HEK293 (cell line): Measurements from ENCODE around the gene SPTY2D1.

Source experiments
- CTCF ChIA-PET: fragments of 350-600 bp; formaldehyde crosslinking; extraction: SDS; loops from one replicate; lab custom pipeline; 2021; ENCODE audit warnings: antibody characterized with exemption; lab: Yijun Ruan, JAX
- POLR2A ChIA-PET: fragments of 300-600 bp; formaldehyde crosslinking; extraction: SDS; loops from one replicate; lab custom pipeline; 2020; ENCODE audit warnings: antibody characterized with exemption, inconsistent platforms; lab: Yijun Ruan, JAX
- H3K27ac ChIP-seq: fragments of 200-500 bp; sonication (Bioruptor generic); 2 replicates; pipeline ENCODE4 v1.5.1; 2014; ENCODE audit warnings: low read depth, low read length, control low read depth, inconsistent platforms; ENCODE audit errors: extremely low read depth
- H3K36me3 ChIP-seq, 2 experiments: fragments of 200-500 bp in 1 of 2; sonication (Bioruptor generic) in 1 of 2; 1 replicate in 1 of 2; 2 replicates in 1 of 2; pipeline ENCODE4 v1.5.1; 2014 to 2017; ENCODE audit warnings: inconsistent platforms in 2 of 2, low read length in 2 of 2; ENCODE audit not compliant: control insufficient read depth in 2 of 2, insufficient read depth in 1 of 2
- H3K4me1 ChIP-seq: fragments of 200-500 bp; sonication (Bioruptor generic); 2 replicates; pipeline ENCODE4 v1.5.1; 2014; ENCODE audit warnings: mild to moderate bottlenecking, low read length, inconsistent platforms; ENCODE audit not compliant: control insufficient read depth, insufficient read depth
- H3K4me3 ChIP-seq: 2 replicates; pipeline ENCODE4 v1.5.1; 2011; ENCODE audit warnings: low read depth, mild to moderate bottlenecking, control low read depth, low read length, moderate library complexity
- H3K9me3 ChIP-seq: fragments of 200-500 bp; sonication (Bioruptor generic); 2 replicates; pipeline ENCODE4 v1.5.1; 2014; ENCODE audit warnings: low read depth, low read length, inconsistent platforms; ENCODE audit not compliant: control insufficient read depth, insufficient read depth
- TCF7L2 ChIP-seq: IDR thresholded peaks from 2 replicates; pipeline ENCODE4 v1.6.1; 2011; ENCODE audit warnings: low read depth, mild to moderate bottlenecking, inconsistent platforms, low read length, moderate library complexity, borderline replicate concordance
- ZBTB10 ChIP-seq: fragments of 450-650 bp; formaldehyde crosslinking; IDR thresholded peaks from 2 replicates; pipeline ENCODE4 v1.5.1; 2016; ENCODE audit warnings: missing biosample characterization, missing genetic modification characterization
- ZEB2 ChIP-seq: fragments of 450-650 bp; formaldehyde crosslinking; IDR thresholded peaks from 2 replicates; pipeline ENCODE4 v1.5.1; 2016; ENCODE audit warnings: missing biosample characterization, missing genetic modification characterization
- ZNF132 ChIP-seq: fragments of 450-650 bp; formaldehyde crosslinking; IDR thresholded peaks from 2 replicates; pipeline ENCODE4 v1.5.1; 2017; ENCODE audit warnings: missing biosample characterization, missing genetic modification characterization, borderline replicate concordance
- ZNF138 ChIP-seq: fragments of 450-650 bp; formaldehyde crosslinking; IDR thresholded peaks from 2 replicates; pipeline ENCODE4 v1.5.1; 2016; ENCODE audit warnings: missing biosample characterization, missing genetic modification characterization, borderline replicate concordance
- ZNF184 ChIP-seq: fragments of 450-650 bp; IDR thresholded peaks from 2 replicates; pipeline ENCODE4 v1.5.1; 2018; ENCODE audit warnings: missing biosample characterization, mild to moderate bottlenecking, missing genetic modification characterization
- ZNF292 ChIP-seq: fragments of 450-650 bp; formaldehyde crosslinking; IDR thresholded peaks from 2 replicates; pipeline ENCODE4 v1.5.1; 2016; ENCODE audit warnings: low read depth, missing biosample characterization, missing genetic modification characterization, borderline replicate concordance
- ZNF324 ChIP-seq: fragments of 450-650 bp; formaldehyde crosslinking; IDR thresholded peaks from 2 replicates; pipeline ENCODE4 v1.5.1; 2016; ENCODE audit warnings: missing biosample characterization, missing genetic modification characterization
- ZNF473 ChIP-seq: fragments of 450-650 bp; formaldehyde crosslinking; IDR thresholded peaks from 2 replicates; pipeline ENCODE4 v1.5.1; 2017; ENCODE audit warnings: missing biosample characterization, missing genetic modification characterization
- ZNF521 ChIP-seq: fragments of 450-650 bp; formaldehyde crosslinking; IDR thresholded peaks from 2 replicates; pipeline ENCODE4 v1.5.1; 2017; ENCODE audit warnings: missing biosample characterization, mild to moderate bottlenecking, missing genetic modification characterization
- ZNF549 ChIP-seq: fragments of 450-650 bp; IDR thresholded peaks from 2 replicates; pipeline ENCODE4 v1.5.1; 2018; ENCODE audit warnings: missing biosample characterization, missing genetic modification characterization, mild to moderate bottlenecking, inconsistent platforms, moderate library complexity
- ZNF561 ChIP-seq: fragments of 450-650 bp; IDR thresholded peaks from 2 replicates; pipeline ENCODE4 v1.5.1; 2018; ENCODE audit warnings: missing biosample characterization, missing genetic modification characterization, borderline replicate concordance
- ZNF658 ChIP-seq: fragments of 450-650 bp; formaldehyde crosslinking; IDR thresholded peaks from 2 replicates; pipeline ENCODE4; 2016; ENCODE audit warnings: missing biosample characterization, missing genetic modification characterization
- ZNF791 ChIP-seq: fragments of 450-650 bp; formaldehyde crosslinking; IDR thresholded peaks from 2 replicates; pipeline ENCODE4 v1.5.1; 2016; ENCODE audit warnings: missing biosample characterization, missing genetic modification characterization
- TF ChIP-seq, protein P1 (sequence below): fragments of 450-650 bp; formaldehyde crosslinking; IDR thresholded peaks from 2 replicates; pipeline ENCODE4 v1.5.1; 2016; ENCODE audit warnings: missing biosample characterization, missing genetic modification characterization
- TF ChIP-seq, protein P2 (sequence below): fragments of 450-650 bp; formaldehyde crosslinking; IDR thresholded peaks from 2 replicates; pipeline ENCODE4 v1.5.1; 2016; ENCODE audit warnings: missing biosample characterization, missing genetic modification characterization, low read depth
- TF ChIP-seq, protein P3 (sequence below): fragments of 450-650 bp; formaldehyde crosslinking; IDR thresholded peaks from 2 replicates; pipeline ENCODE4 v1.5.1; 2016; ENCODE audit warnings: missing biosample characterization, missing genetic modification characterization

SPTY2D1 gene

GRCh38 chr11:18581825-18582224 lies 52.3 kb downstream of the SPTY2D1 start:
- Histone ChIP-seq H3K4me3 (no peak overlapping the region), H3K36me3 (no peaks in the 10 kb centered on the region; a peak in 1 of 3 replicates), H3K9me3 (no peaks in the 10 kb centered on the region), H3K4me1 (no peaks in the 10 kb centered on the region), H3K27ac (no peak overlapping the region)
- no peak for TF ChIP-seq ZNF549 (tag by site-specific recombination)
- TF ChIP-seq ZNF521 (tag by site-specific recombination): no peak
- TF ChIP-seq, protein P1, sequence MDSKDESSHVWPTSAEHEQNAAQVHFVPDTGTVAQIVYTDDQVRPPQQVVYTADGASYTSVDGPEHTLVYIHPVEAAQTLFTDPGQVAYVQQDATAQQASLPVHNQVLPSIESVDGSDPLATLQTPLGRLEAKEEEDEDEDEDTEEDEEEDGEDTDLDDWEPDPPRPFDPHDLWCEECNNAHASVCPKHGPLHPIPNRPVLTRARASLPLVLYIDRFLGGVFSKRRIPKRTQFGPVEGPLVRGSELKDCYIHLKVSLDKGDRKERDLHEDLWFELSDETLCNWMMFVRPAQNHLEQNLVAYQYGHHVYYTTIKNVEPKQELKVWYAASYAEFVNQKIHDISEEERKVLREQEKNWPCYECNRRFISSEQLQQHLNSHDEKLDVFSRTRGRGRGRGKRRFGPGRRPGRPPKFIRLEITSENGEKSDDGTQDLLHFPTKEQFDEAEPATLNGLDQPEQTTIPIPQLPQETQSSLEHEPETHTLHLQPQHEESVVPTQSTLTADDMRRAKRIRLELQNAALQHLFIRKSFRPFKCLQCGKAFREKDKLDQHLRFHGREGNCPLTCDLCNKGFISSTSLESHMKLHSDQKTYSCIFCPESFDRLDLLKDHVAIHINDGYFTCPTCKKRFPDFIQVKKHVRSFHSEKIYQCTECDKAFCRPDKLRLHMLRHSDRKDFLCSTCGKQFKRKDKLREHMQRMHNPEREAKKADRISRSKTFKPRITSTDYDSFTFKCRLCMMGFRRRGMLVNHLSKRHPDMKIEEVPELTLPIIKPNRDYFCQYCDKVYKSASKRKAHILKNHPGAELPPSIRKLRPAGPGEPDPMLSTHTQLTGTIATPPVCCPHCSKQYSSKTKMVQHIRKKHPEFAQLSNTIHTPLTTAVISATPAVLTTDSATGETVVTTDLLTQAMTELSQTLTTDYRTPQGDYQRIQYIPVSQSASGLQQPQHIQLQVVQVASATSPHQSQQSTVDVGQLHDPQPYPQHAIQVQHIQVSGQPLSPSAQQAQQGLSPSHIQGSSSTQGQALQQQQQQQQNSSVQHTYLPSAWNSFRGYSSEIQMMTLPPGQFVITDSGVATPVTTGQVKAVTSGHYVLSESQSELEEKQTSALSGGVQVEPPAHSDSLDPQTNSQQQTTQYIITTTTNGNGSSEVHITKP (tag by site-specific recombination): no peak
- TF ChIP-seq ZEB2 (tag by site-specific recombination): no peak
- no peak for TF ChIP-seq TCF7L2
- TF ChIP-seq ZNF138 (tag by site-specific recombination): no peak
- no peak for TF ChIP-seq ZNF324
- TF ChIP-seq ZNF473: no peak
- TF ChIP-seq ZNF561 (tag by site-specific recombination): no peak
- no peak for TF ChIP-seq ZNF791 (tag by site-specific recombination)
- TF ChIP-seq, protein P2, sequence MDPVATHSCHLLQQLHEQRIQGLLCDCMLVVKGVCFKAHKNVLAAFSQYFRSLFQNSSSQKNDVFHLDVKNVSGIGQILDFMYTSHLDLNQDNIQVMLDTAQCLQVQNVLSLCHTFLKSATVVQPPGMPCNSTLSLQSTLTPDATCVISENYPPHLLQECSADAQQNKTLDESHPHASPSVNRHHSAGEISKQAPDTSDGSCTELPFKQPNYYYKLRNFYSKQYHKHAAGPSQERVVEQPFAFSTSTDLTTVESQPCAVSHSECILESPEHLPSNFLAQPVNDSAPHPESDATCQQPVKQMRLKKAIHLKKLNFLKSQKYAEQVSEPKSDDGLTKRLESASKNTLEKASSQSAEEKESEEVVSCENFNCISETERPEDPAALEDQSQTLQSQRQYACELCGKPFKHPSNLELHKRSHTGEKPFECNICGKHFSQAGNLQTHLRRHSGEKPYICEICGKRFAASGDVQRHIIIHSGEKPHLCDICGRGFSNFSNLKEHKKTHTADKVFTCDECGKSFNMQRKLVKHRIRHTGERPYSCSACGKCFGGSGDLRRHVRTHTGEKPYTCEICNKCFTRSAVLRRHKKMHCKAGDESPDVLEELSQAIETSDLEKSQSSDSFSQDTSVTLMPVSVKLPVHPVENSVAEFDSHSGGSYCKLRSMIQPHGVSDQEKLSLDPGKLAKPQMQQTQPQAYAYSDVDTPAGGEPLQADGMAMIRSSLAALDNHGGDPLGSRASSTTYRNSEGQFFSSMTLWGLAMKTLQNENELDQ (tag by site-specific recombination): no peak
- no peak for TF ChIP-seq ZNF658 (tag by site-specific recombination)
- no peak for TF ChIP-seq ZBTB10 (tag by site-specific recombination)
- TF ChIP-seq ZNF132 (tag by site-specific recombination): no peak
- TF ChIP-seq, protein P3, sequence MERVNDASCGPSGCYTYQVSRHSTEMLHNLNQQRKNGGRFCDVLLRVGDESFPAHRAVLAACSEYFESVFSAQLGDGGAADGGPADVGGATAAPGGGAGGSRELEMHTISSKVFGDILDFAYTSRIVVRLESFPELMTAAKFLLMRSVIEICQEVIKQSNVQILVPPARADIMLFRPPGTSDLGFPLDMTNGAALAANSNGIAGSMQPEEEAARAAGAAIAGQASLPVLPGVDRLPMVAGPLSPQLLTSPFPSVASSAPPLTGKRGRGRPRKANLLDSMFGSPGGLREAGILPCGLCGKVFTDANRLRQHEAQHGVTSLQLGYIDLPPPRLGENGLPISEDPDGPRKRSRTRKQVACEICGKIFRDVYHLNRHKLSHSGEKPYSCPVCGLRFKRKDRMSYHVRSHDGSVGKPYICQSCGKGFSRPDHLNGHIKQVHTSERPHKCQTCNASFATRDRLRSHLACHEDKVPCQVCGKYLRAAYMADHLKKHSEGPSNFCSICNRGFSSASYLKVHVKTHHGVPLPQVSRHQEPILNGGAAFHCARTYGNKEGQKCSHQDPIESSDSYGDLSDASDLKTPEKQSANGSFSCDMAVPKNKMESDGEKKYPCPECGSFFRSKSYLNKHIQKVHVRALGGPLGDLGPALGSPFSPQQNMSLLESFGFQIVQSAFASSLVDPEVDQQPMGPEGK: no peak
- TF ChIP-seq ZNF184 (tag by site-specific recombination): no peak
- TF ChIP-seq ZNF292 (tag by site-specific recombination): no peak
- ChIA-PET POLR2A (interaction anchor here (0.7 kb wide), 1 partner anchor 20 kb away, joined by 7 read pairs; no protein-coding TSS in a partner anchor), CTCF (interaction anchor here (0.6 to 1.1 kb wide), 2 partner anchors 150 to 1209 kb away, joined by 3 read pairs; no protein-coding TSS in a partner anchor)
